ENCODE measurements around the gene BLVRA.

DNA sequence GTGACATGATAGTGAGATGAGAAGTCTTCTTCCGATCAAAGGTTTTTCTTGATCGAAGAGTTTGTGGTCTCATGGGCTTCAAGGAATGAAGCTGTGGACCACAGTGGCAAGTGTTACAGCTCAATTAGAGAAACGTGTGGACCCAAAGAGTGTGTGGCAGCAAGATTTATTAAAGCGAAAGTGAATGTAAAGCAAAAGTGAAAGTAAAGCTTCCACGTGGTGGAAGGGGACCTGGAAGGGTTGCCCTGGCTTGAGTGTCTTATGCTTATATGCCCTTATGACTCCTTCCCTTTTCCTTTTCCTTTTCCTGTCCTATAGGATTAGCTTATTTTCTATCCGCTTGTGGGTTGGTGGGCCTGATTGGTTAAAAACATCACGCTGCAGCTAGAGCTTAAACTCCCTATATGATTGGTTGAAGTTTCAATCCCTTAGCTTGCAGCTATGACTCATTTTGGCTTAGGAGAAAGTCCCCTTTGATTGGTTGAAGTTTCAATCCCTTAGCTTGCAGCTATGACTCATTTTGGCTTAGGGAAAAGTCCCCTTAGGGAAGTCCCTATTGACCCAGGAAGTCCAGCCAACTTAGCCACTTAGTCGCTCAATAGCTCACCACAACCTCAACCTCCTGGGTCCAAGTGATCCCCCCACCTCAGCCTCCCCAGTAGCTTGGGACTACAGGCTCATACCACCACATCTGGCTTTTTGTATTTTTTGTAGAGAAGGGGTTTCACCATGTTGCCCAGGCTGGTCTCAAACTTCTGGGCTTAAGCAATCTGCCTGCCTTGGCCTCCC, 76.2 kb downstream of the BLVRA start:
- TF ChIP-seq CTCF (IDR thresholded peaks at IDR 0.05) (no peak), POLR2AphosphoS5 (IDR thresholded peaks at IDR 0.05) (no peak)
